Spleen (tissue), 11 donors: ENCODE data around the gene SERINC5. TPM values are rescaled to one million over a fixed set of nuclear protein-coding genes. Genes with fewer than 3 reads are reported as not detected.

Experiments used
- DNase-seq: peaks from one replicate; pipeline ENCODE4 v3.0.0-alpha.2; 2020
- H3K27ac ChIP-seq, 8 donors: fragments of 200-600 bp; sonication (generic) in 7 of 8; 1 replicate in 4 of 8; 2 replicates in 4 of 8; pipeline versions ENCODE4 v1.5.0 to v1.8.0; 2016 to 2021; ENCODE audit warnings: inconsistent platforms in 4 of 8, mild to moderate bottlenecking in 4 of 8, moderate library complexity in 1 of 8
- H3K27me3 ChIP-seq, 7 donors: fragments of 200-600 bp; sonication (generic) in 6 of 7; replicated peaks in 1 of 7; 1 replicate in 4 of 7; 2 replicates in 3 of 7; pipeline versions ENCODE4 v1.5.0 to v1.8.0; 2016 to 2021; ENCODE audit warnings: inconsistent platforms in 3 of 7, mild to moderate bottlenecking in 1 of 7
- H3K36me3 ChIP-seq, 6 donors: fragments of 200-600 bp; sonication (generic) in 5 of 6; 1 replicate in 4 of 6; 2 replicates in 2 of 6; pipeline versions ENCODE4 v1.5.0 to v1.8.0; 2016 to 2021; ENCODE audit warnings: inconsistent platforms in 2 of 6
- H3K4me1 ChIP-seq, 6 donors: fragments of 200-600 bp; sonication (generic) in 5 of 6; 1 replicate in 3 of 6; 2 replicates in 3 of 6; pipeline versions ENCODE4 v1.5.0 to v1.8.0; 2016 to 2021; ENCODE audit warnings: inconsistent platforms in 3 of 6
- H3K4me3 ChIP-seq, 8 donors: fragments of 200-600 bp; sonication (generic) in 7 of 8; 1 replicate in 4 of 8; 2 replicates in 4 of 8; pipeline versions ENCODE4 v1.5.0 to v1.8.0; 2016 to 2021; ENCODE audit warnings: inconsistent platforms in 4 of 8, mild to moderate bottlenecking in 4 of 8, moderate library complexity in 2 of 8
- H3K9me3 ChIP-seq, 8 donors: fragments of 200-600 bp; sonication (generic) in 7 of 8; 1 replicate in 4 of 8; 2 replicates in 4 of 8; pipeline versions ENCODE4 v1.5.0 to v1.8.0; 2016 to 2021; ENCODE audit warnings: inconsistent platforms in 4 of 8
- POLR2A ChIP-seq, 3 donors: fragments of 450-650 bp; IDR thresholded peaks; one replicate each; pipeline ENCODE4 v1.5.1; 2017; ENCODE audit warnings: antibody characterized with exemption in 3 of 3, mild to moderate bottlenecking in 1 of 3
- POLR2AphosphoS5 ChIP-seq, 3 donors: sonication (generic); formaldehyde crosslinking; IDR thresholded peaks; one replicate each; pipeline ENCODE4 v1.5.1; 2017; ENCODE audit warnings: antibody characterized with exemption in 3 of 3
- WGBS, 5 donors: extraction: QIAGEN DNeasy Blood & Tissue Kit in 3 of 5; methylation state at CpG; one replicate each; pipeline versions ENCODE4 v1.1.5 to v1.1.7; 2013 to 2018; 5-methylcytosine and 5-hydroxymethylcytosine counted together
- intact Hi-C: fragments of 100-400 bp; cut with DNase I; formaldehyde crosslinking; loops from one replicate; pipeline ENCODE4 v1.15.0; 2023; ENCODE audit warnings: low total_unique reads
- polyA plus RNA-seq, 3 donors: library from polyadenylated mRNA; stranded (reverse); fragments of 200-250 nt; gene quantifications; one replicate each; pipeline ENCODE4 v1.2.1, GENCODE V29; 2013
- total RNA-seq, 7 donors: library from RNA; depleted of rRNA in 3 of 7; stranded (reverse); fragments of >200 nt in 3 of 7; fragmentation: NEBNext Ultra II Directional in 4 of 7; extraction: Animal tissue kit (Norgen Biotek cat#: 25700) in 4 of 7; gene quantifications; one replicate each; pipeline versions ENCODE4 v1.1.0 to v1.2.1, GENCODE V29; 2016 to 2021
- TF ChIP-seq, protein P1 (sequence below), 11 experiments: fragments of 200-600 bp in 7 of 11; fragments of 450-650 bp in 4 of 11; sonication (generic) in 4 of 11; IDR thresholded peaks in 8 of 11; conservative IDR thresholded peaks in 3 of 11; 1 replicate in 7 of 11; 2 replicates in 4 of 11; pipeline versions ENCODE4 v1.4.0 to v1.8.0; 2016 to 2021; ENCODE audit warnings: antibody characterized with exemption in 11 of 11, inconsistent platforms in 4 of 11, mild to moderate bottlenecking in 1 of 11
- donor health status: healthy with polysubstance abuse.
- donor health status: DM: no; HTN: no; CAD: no; lungs with moderate emphysema.
- donor health status: DM: no; HTN: no; CAD: no.
- donor health status: Bipolar disorder and iron deficiency.
- donor health status: healthy.
- donor health status: DM: no; HTN: no; CAD: no.
- donor health status: DM: yes; HTN: yes; CAD: no.

Gene SERINC5
- total and polyA plus RNA-seq, 10 donors = 1.5 to 29.8 (median 21.2) TPM

DNA sequence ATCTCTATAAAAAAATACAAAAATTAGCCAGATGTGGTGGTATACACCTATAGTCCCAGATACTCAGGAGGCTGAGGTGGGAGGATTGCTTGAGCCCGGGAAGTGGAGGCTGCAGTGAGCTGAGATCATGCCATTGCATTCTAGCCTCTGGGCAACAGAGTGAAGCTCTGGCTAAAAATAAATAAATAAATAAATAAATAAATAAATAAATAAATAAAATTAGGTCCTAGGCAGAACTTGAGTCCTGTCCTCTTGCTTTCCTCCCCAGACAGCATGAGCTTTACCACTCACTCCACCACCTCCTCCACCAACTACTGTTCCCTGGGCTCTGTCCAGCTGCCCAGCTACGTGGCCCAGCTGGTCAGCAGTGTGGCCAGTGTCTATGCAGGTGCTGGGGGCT, 32.3 kb upstream of the SERINC5 start:
- Histone ChIP-seq H3K27me3 (no peaks in the 10 kb centered on the region), H3K9me3 (no peaks in the 10 kb centered on the region), H3K4me1 (no peaks in the 10 kb centered on the region), H3K27ac (no peak overlapping the region), H3K36me3 (no peaks in the 10 kb centered on the region), H3K4me3 (no peak overlapping the region)
- intact Hi-C loops = no loop called here
- no peak for TF ChIP-seq POLR2AphosphoS5 (IDR thresholded peaks at IDR 0.05)
- TF ChIP-seq POLR2A (IDR thresholded peaks at IDR 0.05) = no peak
- TF ChIP-seq, protein P1, sequence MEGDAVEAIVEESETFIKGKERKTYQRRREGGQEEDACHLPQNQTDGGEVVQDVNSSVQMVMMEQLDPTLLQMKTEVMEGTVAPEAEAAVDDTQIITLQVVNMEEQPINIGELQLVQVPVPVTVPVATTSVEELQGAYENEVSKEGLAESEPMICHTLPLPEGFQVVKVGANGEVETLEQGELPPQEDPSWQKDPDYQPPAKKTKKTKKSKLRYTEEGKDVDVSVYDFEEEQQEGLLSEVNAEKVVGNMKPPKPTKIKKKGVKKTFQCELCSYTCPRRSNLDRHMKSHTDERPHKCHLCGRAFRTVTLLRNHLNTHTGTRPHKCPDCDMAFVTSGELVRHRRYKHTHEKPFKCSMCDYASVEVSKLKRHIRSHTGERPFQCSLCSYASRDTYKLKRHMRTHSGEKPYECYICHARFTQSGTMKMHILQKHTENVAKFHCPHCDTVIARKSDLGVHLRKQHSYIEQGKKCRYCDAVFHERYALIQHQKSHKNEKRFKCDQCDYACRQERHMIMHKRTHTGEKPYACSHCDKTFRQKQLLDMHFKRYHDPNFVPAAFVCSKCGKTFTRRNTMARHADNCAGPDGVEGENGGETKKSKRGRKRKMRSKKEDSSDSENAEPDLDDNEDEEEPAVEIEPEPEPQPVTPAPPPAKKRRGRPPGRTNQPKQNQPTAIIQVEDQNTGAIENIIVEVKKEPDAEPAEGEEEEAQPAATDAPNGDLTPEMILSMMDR (IDR thresholded peaks at IDR 0.05 in 8 of 11, conservative IDR thresholded peaks at IDR 0.05 in 3 of 11) = no peak
- DNase-seq = no peak
- WGBS, 5 donors = 77 to 93% (median 90%) methylated on average over 2 of the region's 2 CpGs

DNA sequence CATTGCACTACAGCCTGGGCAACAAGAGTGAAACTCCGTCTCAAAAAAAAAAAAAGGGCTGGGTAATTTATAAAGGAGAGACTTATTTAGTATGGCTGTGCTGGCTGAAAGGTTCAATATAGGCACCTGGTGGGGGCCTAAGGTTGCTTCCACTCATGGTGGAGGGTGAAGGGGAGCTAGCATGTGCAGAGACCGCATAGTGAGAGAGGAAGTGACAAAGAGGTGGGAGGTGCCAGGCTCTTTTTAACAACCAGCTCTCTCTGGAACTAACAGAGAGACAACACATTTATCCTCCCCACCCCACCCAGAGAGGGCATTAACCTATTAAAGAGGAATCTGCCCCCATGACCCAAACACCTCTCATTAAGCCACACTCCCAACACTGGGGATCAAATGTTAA, 28.9 kb upstream of the SERINC5 start:
- WGBS, 5 donors = 46 to 62% (median 50%) methylated on average over 2 of the region's 2 CpGs
- no peak overlapping the region for H3K27ac ChIP-seq

DNA sequence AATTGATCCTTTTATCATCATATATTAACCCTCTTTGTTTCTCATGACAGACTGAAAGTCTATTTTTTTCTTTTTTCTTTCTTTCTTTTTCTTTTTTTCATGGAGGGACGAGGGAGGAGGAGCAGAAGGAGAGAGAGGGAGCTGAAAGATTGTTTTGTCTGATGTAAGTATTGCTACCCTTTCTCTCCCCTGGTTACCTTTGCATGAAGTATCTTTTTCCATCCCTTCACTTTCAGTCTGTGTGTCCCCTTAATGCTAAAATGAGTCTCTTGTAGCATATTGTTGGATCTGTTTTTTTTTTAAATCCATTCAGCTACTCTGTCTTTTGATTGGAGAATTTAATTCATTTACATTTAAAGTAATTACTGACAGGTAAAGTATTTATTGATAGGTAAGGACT, 27.5 kb upstream of the SERINC5 start:
- Histone ChIP-seq H3K27me3 (no peaks in the 10 kb centered on the region), H3K36me3 (no peaks in the 10 kb centered on the region), H3K27ac (no peak overlapping the region), H3K9me3 (no peaks in the 10 kb centered on the region), H3K4me3 (no peak overlapping the region), H3K4me1 (no peaks in the 10 kb centered on the region)
- intact Hi-C loops = no loop called here
- DNase-seq = no peak
- TF ChIP-seq, protein P1 (IDR thresholded peaks at IDR 0.05 in 8 of 11, conservative IDR thresholded peaks at IDR 0.05 in 3 of 11) = no peak
- TF ChIP-seq POLR2AphosphoS5 (IDR thresholded peaks at IDR 0.05) = no peak
- no peak for TF ChIP-seq POLR2A (IDR thresholded peaks at IDR 0.05)
- 50 to 82% (median 71%) methylated on average over 1 of the region's 1 CpG for WGBS, 5 donors

More for the DNA sequence above, 28.9 kb upstream of the SERINC5 start:
- Histone ChIP-seq H3K4me1 (no peaks in the 10 kb centered on the region), H3K27me3 (no peaks in the 10 kb centered on the region), H3K4me3 (no peak overlapping the region), H3K36me3 (no peaks in the 10 kb centered on the region), H3K9me3 (no peaks in the 10 kb centered on the region)
- intact Hi-C loops = no loop called here
- no peak for TF ChIP-seq POLR2AphosphoS5 (IDR thresholded peaks at IDR 0.05)
- TF ChIP-seq, protein P1 (IDR thresholded peaks at IDR 0.05 in 8 of 11, conservative IDR thresholded peaks at IDR 0.05 in 3 of 11) = no peak
- no peak for TF ChIP-seq POLR2A (IDR thresholded peaks at IDR 0.05)
- DNase-seq = no peak

DNA sequence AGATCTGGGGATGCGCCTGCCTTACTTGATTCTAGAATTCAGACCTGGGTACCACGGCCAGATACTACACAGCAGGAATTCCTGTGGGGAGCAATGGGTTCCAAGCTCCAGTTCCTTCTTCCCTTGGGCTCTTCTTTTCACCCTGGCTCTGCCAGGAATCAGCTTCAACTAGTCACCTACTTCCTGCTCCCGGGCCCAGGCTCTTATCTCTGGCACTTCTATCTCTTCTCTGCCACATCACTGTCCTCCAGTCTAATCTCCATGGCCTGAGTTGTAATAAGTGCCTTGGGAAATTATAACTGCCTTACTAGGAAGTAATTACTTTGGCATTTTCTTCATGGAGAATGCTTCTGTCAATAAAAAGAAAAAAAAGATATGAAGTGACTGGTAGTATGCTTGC, 26.2 kb upstream of the SERINC5 start:
- H3K27ac ChIP-seq = no peak overlapping the region
- no peaks in the 10 kb centered on the region for H3K36me3 ChIP-seq
- no peak overlapping the region for H3K4me3 ChIP-seq
- no peaks in the 10 kb centered on the region for H3K4me1 ChIP-seq
- intact Hi-C loops = no loop called here
- WGBS, 5 donors = 51 to 86% (median 69%) methylated on average over 3 of the region's 3 CpGs
- H3K9me3 ChIP-seq = no peaks in the 10 kb centered on the region
- H3K27me3 ChIP-seq = no peaks in the 10 kb centered on the region
- DNase-seq = no peak
- TF ChIP-seq POLR2AphosphoS5 (IDR thresholded peaks at IDR 0.05) (no peak), POLR2A (IDR thresholded peaks at IDR 0.05) (no peak)
- TF ChIP-seq, protein P1 (IDR thresholded peaks at IDR 0.05 in 8 of 11, conservative IDR thresholded peaks at IDR 0.05 in 3 of 11) = no peak
